Fibroblast of skin of back (primary cell): ENCODE data around the gene COL6A1.

Source experiments
- DNase-seq: peaks from one replicate; pipeline ENCODE4 v3.0.0-alpha.2; 2013

COL6A1 gene

DNA sequence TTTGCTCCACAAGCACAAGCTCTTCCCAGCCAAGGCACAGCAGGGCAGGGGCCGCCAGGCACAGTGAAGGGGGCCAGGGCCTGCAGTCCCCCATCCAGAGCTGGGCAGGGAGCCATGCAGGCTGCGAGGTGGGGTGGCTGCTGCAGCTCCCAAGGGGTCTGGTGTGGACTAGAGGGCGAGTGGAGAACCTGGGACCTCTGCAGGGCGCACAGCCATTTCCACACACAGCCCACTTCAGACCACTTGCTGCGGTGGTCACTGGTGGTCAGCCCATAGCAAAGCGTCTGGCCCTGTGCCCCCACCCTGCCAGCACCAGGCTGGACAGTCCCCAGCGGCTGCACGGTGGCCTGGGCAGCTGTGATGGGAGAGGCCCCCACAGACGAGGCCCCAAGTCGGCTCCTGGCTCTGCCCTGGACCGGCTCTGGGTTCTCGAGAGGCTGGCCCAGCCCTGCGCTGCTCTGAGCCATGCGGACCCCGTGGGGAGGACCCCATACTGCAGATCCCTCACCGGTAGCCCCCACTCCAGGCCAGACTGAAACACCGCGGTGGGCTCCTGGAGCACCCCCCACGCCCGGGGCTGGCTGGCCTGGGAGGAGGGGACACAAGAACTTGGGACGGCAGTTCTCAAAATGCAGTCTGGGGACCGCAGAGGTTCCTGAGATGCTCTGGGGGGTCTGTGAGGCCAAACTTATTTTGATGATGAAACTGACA, 69.3 kb downstream of the COL6A1 start:
- no peak for DNase-seq

DNA sequence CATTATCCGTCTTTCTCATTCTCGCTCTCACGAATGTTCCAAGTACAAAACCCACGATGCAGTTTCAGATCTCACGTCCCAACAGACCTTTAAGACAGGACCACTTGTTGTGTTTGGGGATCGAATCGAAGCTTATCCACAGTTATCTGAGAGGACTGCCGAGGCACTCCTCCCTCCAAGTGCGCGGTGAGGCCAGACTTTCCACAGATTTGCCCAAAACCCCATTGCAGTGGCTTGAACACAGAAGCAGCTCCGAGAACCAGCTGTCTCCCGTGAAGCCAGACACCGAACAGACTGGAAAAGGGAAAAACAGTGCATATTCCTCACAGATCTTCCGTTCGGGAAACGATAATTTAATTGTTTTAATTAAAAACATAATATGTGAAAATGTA, 69.8 kb downstream of the COL6A1 start:
- DNase-seq: no peak

DNA sequence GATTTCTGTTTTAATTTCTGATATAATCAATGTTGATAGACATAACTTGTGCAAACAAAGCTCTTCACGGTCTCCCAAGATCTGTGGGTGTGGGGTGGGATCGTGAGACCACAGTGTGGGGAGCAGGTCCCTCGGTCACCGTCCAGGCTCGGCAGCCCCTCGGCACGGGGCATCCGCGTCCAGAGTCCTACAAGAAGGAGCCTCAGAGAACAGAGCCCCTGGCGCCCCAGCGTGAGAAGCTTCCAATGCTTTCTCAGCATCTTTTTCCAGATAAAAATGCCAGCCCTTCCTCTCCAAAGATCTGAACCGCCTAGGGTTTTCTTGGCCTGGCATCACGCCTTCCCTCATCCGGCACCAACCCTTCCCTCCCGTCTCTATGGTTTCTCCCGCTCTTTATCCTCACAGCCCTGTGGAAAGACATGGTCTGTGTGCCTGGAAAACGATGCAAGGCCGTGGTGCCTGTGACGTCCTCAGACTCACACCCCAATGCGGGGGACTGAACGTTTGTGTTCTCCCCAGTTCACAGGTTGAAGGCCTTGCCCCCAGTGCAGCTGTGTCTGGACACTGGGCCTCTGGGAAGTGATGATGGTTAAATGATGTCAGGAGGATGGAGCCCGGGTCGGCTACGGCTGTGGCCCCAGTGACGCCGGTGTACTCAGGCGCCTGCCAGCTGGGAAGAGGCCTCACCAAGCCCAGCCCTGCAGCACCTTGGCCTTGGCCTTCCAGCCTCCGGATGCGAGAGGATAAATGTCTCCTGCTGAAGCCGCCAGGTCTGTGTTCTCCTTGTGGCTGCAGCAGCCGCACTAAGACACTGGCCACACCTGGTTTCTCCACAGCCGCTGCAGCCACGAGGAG, 70.5 kb downstream of the COL6A1 start:
- DNase-seq: no peak

- peak; percentile 92 for DNase-seq
Observed at GRCh38 chr21:46052703-46053651, 71.4 kb downstream of the COL6A1 start.

GRCh38 chr21:46054031-46054430, 72.5 kb downstream of the COL6A1 start:
- no peak for DNase-seq

GRCh38 chr21:46054451-46054881, 72.9 kb downstream of the COL6A1 start:
- DNase-seq: peak; percentile 60
